OCI-LY7 (cell line): ENCODE data around the gene CCDC122.

Source experiments
- EZH2phosphoT487 ChIP-seq: fragments of 200-600 bp; sonication (generic); IDR thresholded peaks from 2 replicates; pipeline ENCODE4 v1.6.1; 2018; ENCODE audit warnings: low read depth, borderline replicate concordance, mild to moderate bottlenecking, mixed run types, antibody characterized with exemption, low read length, moderate library complexity, mixed read lengths
- TF ChIP-seq, protein P1 (sequence below): fragments of 200-600 bp; sonication (generic); conservative IDR thresholded peaks from 2 replicates; pipeline ENCODE4 v1.5.1; 2014; ENCODE audit warnings: mild to moderate bottlenecking, antibody characterized with exemption, low read length, moderate library complexity, mixed read lengths

DNA sequence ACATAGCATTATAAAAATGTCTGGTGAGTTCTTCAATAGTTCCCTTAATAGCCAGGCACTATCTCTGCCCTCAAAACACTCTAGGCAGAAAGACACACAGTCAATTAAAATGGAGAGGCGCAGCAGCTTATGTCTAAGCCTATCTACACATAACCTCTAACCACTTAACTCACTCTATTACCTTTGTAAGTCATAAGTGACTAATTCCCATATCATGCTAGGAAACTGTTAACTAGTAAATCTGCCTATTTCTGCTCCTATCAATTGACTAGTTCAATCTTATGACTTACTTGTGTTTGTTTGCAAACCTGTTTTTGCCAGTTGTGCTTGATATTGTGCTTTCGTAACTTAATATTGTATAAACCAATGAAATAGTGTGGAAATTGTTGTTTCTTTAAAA, 3.2 kb downstream of the CCDC122 start:
- TF ChIP-seq, protein P1, sequence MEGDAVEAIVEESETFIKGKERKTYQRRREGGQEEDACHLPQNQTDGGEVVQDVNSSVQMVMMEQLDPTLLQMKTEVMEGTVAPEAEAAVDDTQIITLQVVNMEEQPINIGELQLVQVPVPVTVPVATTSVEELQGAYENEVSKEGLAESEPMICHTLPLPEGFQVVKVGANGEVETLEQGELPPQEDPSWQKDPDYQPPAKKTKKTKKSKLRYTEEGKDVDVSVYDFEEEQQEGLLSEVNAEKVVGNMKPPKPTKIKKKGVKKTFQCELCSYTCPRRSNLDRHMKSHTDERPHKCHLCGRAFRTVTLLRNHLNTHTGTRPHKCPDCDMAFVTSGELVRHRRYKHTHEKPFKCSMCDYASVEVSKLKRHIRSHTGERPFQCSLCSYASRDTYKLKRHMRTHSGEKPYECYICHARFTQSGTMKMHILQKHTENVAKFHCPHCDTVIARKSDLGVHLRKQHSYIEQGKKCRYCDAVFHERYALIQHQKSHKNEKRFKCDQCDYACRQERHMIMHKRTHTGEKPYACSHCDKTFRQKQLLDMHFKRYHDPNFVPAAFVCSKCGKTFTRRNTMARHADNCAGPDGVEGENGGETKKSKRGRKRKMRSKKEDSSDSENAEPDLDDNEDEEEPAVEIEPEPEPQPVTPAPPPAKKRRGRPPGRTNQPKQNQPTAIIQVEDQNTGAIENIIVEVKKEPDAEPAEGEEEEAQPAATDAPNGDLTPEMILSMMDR = no peak
- TF ChIP-seq EZH2phosphoT487 = no peak
